Thymus (tissue), 11 donors: Measurements from ENCODE around the gene PTPRT. TPM values are rescaled to one million over a fixed set of nuclear protein-coding genes. Genes with fewer than 3 reads are reported as not detected.

Experiments
- DNase-seq, 9 donors: peaks; one replicate each; pipeline ENCODE4 v3.0.0-alpha.2; 2013; ENCODE audit warnings: low spot score in 9 of 9, low read depth in 6 of 9, missing footprints in 1 of 9
- H3K27ac ChIP-seq, 2 donors: one replicate each; pipeline ENCODE4 v1.5.1; 2013; ENCODE audit warnings: control low read depth in 1 of 2, low read depth in 1 of 2, low read length in 1 of 2, mild to moderate bottlenecking in 1 of 2, moderate library complexity in 1 of 2
- H3K27me3 ChIP-seq, 2 donors: one replicate each; pipeline ENCODE4 v1.5.1; 2013; ENCODE audit warnings: low read length in 1 of 2; ENCODE audit not compliant: control insufficient read depth in 2 of 2, insufficient read depth in 1 of 2
- H3K36me3 ChIP-seq, 2 donors: one replicate each; pipeline ENCODE4 v1.5.1; 2013; ENCODE audit warnings: low read length in 1 of 2, mild to moderate bottlenecking in 1 of 2, moderate library complexity in 1 of 2; ENCODE audit not compliant: control insufficient read depth in 2 of 2, insufficient read depth in 2 of 2
- H3K4me1 ChIP-seq, 2 donors: one replicate each; pipeline ENCODE4 v1.5.1; 2013; ENCODE audit warnings: low read length in 2 of 2; ENCODE audit not compliant: control insufficient read depth in 2 of 2, insufficient read depth in 2 of 2
- H3K4me3 ChIP-seq, 2 donors: one replicate each; pipeline ENCODE4 v1.5.1; 2013; ENCODE audit warnings: low read length in 2 of 2, control low read depth in 1 of 2, mild to moderate bottlenecking in 1 of 2
- H3K9me3 ChIP-seq, 2 donors: one replicate each; pipeline ENCODE4 v1.5.1; 2013; ENCODE audit warnings: low read length in 1 of 2, mild to moderate bottlenecking in 1 of 2; ENCODE audit not compliant: control insufficient read depth in 2 of 2, insufficient read depth in 1 of 2
- WGBS: extraction: QIAGEN DNeasy Blood & Tissue Kit; methylation state at CpG from one replicate; pipeline ENCODE4 v1.1.7; 2013; 5-methylcytosine and 5-hydroxymethylcytosine counted together
- polyA plus RNA-seq: library from polyadenylated mRNA; stranded (reverse); fragments of 200-250 nt; gene quantifications from one replicate; pipeline ENCODE4 v1.2.3, GENCODE V29; 2013
- total RNA-seq: library from RNA; stranded (reverse); fragments of 120-200 nt; gene quantifications from one replicate; pipeline ENCODE4 v1.2.4, GENCODE V29; 2013
- donor health status: healthy.

The PTPRT gene
- total and polyA plus RNA-seq, 2 donors, result 2.4 to 4.5 TPM

DNA sequence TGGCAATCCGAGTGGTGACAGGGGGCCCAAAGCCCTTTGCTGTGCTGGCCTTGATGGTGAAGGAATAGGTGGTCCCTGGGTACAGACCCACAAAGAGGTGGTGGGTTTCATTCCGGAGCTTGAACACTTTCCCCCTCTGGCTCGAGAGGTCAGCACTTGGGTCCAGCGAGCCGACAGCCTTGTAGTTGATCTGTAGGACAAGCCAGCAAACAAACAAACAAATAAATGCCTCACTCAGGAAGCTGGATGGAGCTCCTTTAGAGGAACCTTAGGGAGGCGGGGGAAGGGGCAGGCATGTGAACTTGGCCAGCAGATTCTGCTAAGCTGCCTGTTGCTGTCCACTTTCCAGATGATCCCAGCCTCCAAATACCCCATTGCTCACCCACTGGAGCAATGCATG is 837.6 kb downstream of the PTPRT start:
- H3K4me3 ChIP-seq, result no peak overlapping the region
- H3K36me3 ChIP-seq, result no peaks in the 10 kb centered on the region
- H3K27me3 ChIP-seq, result no peaks in the 10 kb centered on the region
- H3K9me3 ChIP-seq, result no peaks in the 10 kb centered on the region
- H3K4me1 ChIP-seq, result no peaks in the 10 kb centered on the region
- DNase-seq, result no peak
- H3K27ac ChIP-seq, result no peak overlapping the region
- whole genome bisulfite sequencing, result 50% methylated on average over 6 of the region's 6 CpGs

DNA sequence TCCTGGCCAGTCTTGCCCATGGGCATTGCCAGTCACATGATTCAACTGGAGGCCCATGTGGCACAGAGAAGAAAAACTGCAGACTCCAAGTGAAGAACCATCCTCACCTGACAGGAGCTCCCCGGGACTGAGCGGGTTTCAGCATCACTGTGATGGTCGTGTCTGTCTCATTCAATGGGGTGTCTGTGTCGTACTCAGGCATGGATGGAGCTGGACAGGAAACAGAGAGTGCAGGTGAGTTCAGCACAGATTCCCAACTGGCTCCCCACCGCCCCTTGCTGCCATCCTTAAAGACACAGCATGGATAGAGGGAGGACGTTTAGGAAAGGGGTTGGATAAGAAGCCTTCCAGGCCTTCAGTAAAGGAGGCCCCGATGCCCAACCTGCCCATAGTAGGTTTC is 839.2 kb downstream of the PTPRT start:
- H3K4me1 ChIP-seq, result no peaks in the 10 kb centered on the region
- no peaks in the 10 kb centered on the region for H3K27me3 ChIP-seq
- 88% methylated on average over 7 of the region's 7 CpGs for WGBS

GRCh38 chr20:42346189-42347170 is 843.2 kb downstream of the PTPRT start:
- Histone ChIP-seq H3K27ac (no peak overlapping the region), H3K27me3 (no peaks in the 10 kb centered on the region), H3K4me3 (no peak overlapping the region), H3K9me3 (no peaks in the 10 kb centered on the region), H3K36me3 (no peaks in the 10 kb centered on the region), H3K4me1 (no peaks in the 10 kb centered on the region)
- no peak for DNase-seq
- WGBS, result 93% methylated on average over 10 of the region's 10 CpGs

More for the DNA sequence above, 839.2 kb downstream of the PTPRT start:
- no peaks in the 10 kb centered on the region for H3K9me3 ChIP-seq
- no peak overlapping the region for H3K4me3 ChIP-seq
- DNase-seq, result no peak
- no peaks in the 10 kb centered on the region for H3K36me3 ChIP-seq
- H3K27ac ChIP-seq, result no peak overlapping the region

GRCh38 chr20:42341654-42342053 is 848.1 kb downstream of the PTPRT start:
- H3K9me3 ChIP-seq, result no peaks in the 10 kb centered on the region
- H3K4me1 ChIP-seq, result no peaks in the 10 kb centered on the region
- H3K27ac ChIP-seq, result no peak overlapping the region
- 96% methylated on average over 2 of the region's 2 CpGs for WGBS
- no peaks in the 10 kb centered on the region for H3K27me3 ChIP-seq
- no peaks in the 10 kb centered on the region for H3K36me3 ChIP-seq
- DNase-seq, result no peak
- H3K4me3 ChIP-seq, result no peak overlapping the region

- no peaks in the 10 kb centered on the region for H3K36me3 ChIP-seq
- H3K9me3 ChIP-seq, result no peaks in the 10 kb centered on the region
- H3K4me1 ChIP-seq, result no peaks in the 10 kb centered on the region
- WGBS, result 96% methylated on average over 4 of the region's 4 CpGs
- H3K4me3 ChIP-seq, result no peak overlapping the region
- no peak overlapping the region for H3K27ac ChIP-seq
- no peaks in the 10 kb centered on the region for H3K27me3 ChIP-seq
- DNase-seq, result no peak
These were observed 849.3 kb downstream of the PTPRT start for GRCh38 chr20:42340368-42340767.

DNA sequence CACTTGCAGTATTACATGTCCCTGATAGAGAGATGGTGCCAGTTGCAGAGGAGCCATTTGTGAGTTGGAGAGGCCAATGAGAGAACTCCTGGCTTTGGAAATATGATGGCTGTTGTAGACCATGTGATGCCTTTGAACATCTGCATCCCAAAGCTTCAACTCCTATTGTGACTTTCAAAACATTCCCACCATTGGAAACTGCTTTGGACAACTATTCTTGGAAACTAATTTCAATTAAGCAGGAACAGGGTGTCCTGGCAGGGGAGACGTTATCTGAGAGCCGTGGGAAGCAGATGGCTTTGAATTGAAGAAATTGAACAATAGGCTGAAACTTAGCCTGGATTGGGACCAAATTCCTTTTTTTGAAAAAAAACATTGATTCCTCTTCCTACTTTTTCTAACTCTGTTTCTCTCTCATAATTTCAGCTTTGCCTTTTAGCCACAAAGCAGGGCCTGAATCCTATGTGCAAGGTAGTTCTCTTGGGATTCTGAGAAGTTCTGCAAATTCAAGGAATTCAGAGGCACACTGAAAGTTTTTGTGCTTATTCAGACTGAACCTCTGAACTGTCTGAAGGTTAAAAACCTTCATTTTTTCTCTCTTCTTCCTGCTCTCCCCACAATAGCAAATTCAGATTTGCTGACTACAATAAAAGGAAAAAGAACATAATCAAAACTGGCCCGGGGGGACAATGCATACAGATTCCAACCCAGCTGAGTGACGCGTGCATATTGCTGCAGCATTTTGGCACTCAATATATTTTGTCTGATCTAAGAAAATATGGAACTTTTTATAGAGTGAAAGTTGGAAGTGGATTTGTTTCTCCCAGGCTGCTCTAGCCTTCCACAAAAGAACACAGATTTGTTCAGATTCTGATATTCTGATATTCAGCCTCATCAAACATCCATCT is 851.2 kb downstream of the PTPRT start:
- no peaks in the 10 kb centered on the region for H3K36me3 ChIP-seq
- H3K4me1 ChIP-seq, result no peaks in the 10 kb centered on the region
- 34% methylated on average over 5 of the region's 5 CpGs for WGBS
- H3K27me3 ChIP-seq, result no peaks in the 10 kb centered on the region
- DNase-seq, result no peak
- no peak overlapping the region for H3K27ac ChIP-seq
- no peak overlapping the region for H3K4me3 ChIP-seq
- no peaks in the 10 kb centered on the region for H3K9me3 ChIP-seq

- Histone ChIP-seq H3K4me1 (no peaks in the 10 kb centered on the region), H3K27me3 (no peaks in the 10 kb centered on the region), H3K36me3 (no peaks in the 10 kb centered on the region), H3K9me3 (no peaks in the 10 kb centered on the region), H3K27ac (no peak overlapping the region), H3K4me3 (no peak overlapping the region)
- DNase-seq, result no peak
- WGBS, result 94% methylated on average over 1 of the region's 1 CpG
These were observed 853.1 kb downstream of the PTPRT start for GRCh38 chr20:42336576-42336975.

GRCh38 chr20:42319252-42320013 is 870.3 kb downstream of the PTPRT start:
- Histone ChIP-seq H3K27ac (no peak overlapping the region), H3K4me3 (no peak overlapping the region), H3K27me3 (no peaks in the 10 kb centered on the region), H3K9me3 (no peaks in the 10 kb centered on the region), H3K36me3 (no peaks in the 10 kb centered on the region), H3K4me1 (no peaks in the 10 kb centered on the region)
- DNase-seq, result no peak
- WGBS, result 75% methylated on average over 2 of the region's 2 CpGs
